GM21528 (cell line): ENCODE measurements around the gene SNRNP27.
"Not testable (repeated sequence)": the region's sequence is repeated elsewhere in the genome, so short reads cannot be mapped to it uniquely, and the experiment has no call there.

Source experiments
- ATAC-seq: cut with Tn5 transposase; IDR thresholded peaks from one replicate; pipeline ENCODE4 v1.9.1; 2021; ENCODE audit warnings: mild to moderate bottlenecking, moderate library complexity; ENCODE audit not compliant: unreplicated experiment, low FRiP score

SNRNP27 gene

GRCh38 chr2:69945441-69945840, 51.7 kb downstream of the SNRNP27 start:
- no peak for ATAC-seq

GRCh38 chr2:69945941-69946340, 52.2 kb downstream of the SNRNP27 start:
- no peak for ATAC-seq

DNA sequence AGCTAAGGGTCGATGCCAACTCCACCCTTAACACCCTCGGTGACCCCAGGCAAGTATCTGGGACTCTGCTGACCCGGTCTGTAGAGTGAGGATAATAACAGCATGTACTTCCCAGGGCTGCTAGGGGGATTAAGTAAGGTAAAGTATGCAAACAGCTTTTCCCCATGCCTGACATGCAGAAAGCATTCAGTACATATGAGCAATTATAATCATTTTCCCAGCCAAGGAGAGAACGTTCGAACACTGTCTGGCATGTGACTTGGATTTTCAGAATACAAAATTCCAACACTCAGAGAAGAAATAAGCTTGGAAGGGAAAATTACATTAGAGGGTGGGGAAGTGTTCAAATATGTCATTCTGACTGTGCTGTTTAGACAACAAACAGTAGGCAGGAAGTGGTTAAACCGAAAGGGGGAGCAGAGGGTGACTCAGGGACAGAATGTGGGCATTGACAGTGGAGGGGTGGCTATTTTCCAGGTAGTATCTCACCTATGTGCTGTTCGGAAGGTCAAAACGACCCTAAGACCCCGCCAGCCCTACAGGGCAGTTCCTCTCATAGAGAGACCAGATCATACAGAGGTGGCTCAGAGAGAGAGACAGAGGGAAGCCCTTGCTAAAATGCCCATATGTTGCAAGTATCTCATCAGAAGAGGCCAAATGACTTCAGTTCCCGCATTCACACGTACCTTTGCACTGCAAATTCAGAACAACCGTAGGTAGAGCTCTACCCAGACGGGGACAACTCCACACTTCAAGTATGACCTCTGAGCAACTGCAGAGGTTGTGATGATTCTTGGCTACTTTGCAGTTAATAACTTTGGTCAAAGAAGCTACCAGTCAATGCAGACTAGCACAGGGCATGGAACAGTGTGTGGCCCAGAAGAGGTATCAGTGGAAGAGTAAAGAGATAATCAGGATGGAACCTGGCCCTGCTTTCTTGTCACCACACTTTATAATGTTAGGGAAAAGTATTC, 52.9 kb downstream of the SNRNP27 start:
- peak; percentile 60 for ATAC-seq

GRCh38 chr2:69947325-69947931, 53.7 kb downstream of the SNRNP27 start:
- ATAC-seq, result no peak

GRCh38 chr2:69948032-69948962, 54.5 kb downstream of the SNRNP27 start:
- no peak for ATAC-seq

DNA sequence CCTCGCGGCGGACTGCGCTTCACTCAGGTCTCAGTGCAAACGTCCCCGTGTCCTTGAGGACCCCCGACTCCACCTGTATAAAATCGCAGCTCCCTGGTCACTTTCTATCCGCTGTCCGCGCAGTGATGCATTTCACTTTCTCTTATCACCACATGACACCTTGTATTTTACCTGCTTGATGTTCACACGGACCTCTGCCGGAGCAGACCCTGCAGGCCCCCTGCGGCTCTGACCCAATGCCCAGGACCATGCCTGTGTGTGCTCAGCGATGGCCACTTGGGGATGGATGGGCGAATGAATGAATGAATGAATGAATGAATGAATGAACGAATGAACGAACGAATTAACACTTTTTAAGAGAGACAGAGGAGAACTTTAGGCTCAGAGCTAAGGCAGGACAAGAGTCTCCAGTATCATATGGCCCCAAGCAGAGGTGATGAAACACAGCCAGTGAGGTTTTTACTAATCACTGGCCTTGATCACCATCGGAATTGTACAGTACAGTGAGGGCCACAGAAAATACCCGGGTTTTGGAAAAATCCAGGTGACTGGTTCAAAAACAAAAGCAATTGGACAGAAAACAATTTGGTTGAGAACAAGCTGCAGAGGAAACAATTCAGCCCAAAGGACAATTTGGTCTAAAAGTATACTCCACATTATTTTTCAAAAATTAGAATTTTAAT, 55.3 kb downstream of the SNRNP27 start:
- no peak for ATAC-seq

DNA sequence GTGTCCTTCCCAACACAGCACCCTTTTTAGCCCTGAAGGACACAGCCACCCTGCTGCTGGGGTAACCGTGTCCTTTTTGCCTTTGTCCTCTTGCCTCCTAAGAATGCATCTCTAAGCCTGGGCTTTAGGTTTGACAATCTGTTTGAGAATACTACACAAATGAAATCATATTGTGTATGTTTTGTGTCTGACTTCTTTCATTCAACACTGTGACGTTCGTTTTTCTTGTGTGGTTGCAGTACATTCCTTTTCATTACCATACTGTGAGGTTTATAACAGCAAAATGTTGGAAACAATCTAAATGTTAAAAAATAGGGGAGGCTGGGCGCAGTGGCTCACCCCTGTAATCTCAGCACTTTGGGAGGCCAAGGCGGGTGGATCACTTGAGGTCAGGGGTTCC, 56.5 kb downstream of the SNRNP27 start:
- no peak for ATAC-seq

- not testable (repeated sequence) for ATAC-seq
Observed at GRCh38 chr2:69950671-69951070, 56.9 kb downstream of the SNRNP27 start.

DNA sequence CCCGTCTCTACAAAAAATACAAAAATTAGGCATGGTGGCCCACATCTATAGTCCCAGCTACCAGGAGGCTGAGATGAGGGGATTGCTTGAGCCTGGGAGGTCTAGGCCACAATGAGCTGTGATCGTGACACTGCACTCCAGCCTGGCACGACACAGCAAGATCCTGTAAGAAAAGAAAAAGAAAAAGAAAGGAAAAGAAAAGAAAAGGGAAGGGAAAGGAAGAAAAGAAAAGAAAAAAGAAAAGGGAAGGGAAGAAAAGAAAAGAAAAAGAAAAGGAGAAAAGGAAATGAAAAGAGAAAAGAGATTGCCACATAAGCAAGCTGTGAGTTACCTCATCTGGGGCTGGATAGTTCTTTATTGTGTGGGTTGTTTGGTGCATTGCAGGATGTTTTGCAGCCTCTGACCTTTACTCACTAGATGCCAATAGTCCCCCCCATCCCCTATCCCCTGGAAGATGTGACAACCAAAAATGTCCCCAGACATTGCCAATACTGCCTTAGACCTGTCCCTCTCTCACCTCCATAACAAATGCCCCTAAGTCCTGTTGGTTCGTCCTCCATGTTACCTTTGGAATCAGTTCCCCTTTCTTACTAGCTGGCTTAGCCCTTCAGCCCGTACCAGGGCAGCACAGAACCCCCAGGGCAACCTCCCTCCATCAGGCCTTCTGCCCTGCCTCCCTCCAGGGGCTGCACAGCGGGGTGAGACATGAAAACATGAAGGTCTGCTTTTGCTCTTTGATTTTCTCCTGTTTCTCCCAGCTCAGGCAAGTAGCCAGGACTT, 58.8 kb downstream of the SNRNP27 start:
- no peak for ATAC-seq

DNA sequence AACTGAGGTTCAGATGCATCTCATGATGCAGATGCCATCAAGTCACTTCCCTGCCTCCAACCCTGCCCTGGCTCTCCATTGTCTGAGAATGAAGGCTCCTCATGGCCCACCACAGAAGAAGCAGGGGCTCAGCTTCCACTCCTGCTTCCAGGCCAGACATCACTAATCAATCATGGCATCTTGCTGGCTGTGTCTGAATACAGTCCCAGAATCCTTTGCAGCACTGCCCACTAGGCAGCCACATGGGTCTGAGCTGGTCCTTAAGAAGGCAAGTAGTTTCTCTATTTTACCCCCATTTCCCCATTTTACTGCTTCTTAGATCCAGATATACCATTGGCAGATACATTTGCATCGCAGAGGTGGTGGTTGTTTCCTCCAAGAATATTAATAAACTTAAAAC, 60.3 kb downstream of the SNRNP27 start:
- no peak for ATAC-seq
